Chondrocyte (in vitro differentiated cells): Measurements from ENCODE around the gene KIF6. TPM values are rescaled to one million over a fixed set of nuclear protein-coding genes. Genes with fewer than 3 reads are reported as not detected.

Experiments
- DNase-seq: peaks from one replicate; pipeline ENCODE4 v3.0.0; 2021; ENCODE audit warnings: mixed read lengths, low spot score
- H3K27ac Mint-ChIP-seq: one replicate; pipeline ENCODE4 v1.8.0; 2021; ENCODE audit warnings: mild to moderate bottlenecking, moderate library complexity, mixed read lengths; ENCODE audit not compliant: unreplicated experiment
- H3K27me3 Mint-ChIP-seq: 2 replicates; pipeline ENCODE4 v1.8.0; 2021; ENCODE audit warnings: low read depth, mixed read lengths
- H3K36me3 Mint-ChIP-seq: 2 replicates; pipeline ENCODE4 v1.8.0; 2021; ENCODE audit warnings: low read depth, mixed read lengths
- H3K4me1 Mint-ChIP-seq: 2 replicates; pipeline ENCODE4 v1.8.0; 2021; ENCODE audit warnings: low read depth, mild to moderate bottlenecking, mixed read lengths
- H3K4me3 Mint-ChIP-seq: one replicate; pipeline ENCODE4 v1.8.0; 2021; ENCODE audit warnings: mild to moderate bottlenecking, moderate library complexity, mixed read lengths; ENCODE audit not compliant: unreplicated experiment
- H3K9me3 Mint-ChIP-seq: 2 replicates; pipeline ENCODE4 v1.8.0; 2021; ENCODE audit warnings: low read depth, mixed read lengths
- total RNA-seq: library from RNA; stranded (reverse); gene quantifications from 3 replicates; pipeline ENCODE4 v1.2.1, GENCODE V29; 2021
- TF ChIP-seq, protein P1 (sequence below): fragments of 200-600 bp; sonication (generic); IDR thresholded peaks from 2 replicates; pipeline ENCODE4 v1.5.0; 2021; ENCODE audit warnings: antibody characterized with exemption, mild to moderate bottlenecking, moderate library complexity

The KIF6 gene
- total RNA-seq, 1 donor from 2014 or later = 0.62 TPM

DNA sequence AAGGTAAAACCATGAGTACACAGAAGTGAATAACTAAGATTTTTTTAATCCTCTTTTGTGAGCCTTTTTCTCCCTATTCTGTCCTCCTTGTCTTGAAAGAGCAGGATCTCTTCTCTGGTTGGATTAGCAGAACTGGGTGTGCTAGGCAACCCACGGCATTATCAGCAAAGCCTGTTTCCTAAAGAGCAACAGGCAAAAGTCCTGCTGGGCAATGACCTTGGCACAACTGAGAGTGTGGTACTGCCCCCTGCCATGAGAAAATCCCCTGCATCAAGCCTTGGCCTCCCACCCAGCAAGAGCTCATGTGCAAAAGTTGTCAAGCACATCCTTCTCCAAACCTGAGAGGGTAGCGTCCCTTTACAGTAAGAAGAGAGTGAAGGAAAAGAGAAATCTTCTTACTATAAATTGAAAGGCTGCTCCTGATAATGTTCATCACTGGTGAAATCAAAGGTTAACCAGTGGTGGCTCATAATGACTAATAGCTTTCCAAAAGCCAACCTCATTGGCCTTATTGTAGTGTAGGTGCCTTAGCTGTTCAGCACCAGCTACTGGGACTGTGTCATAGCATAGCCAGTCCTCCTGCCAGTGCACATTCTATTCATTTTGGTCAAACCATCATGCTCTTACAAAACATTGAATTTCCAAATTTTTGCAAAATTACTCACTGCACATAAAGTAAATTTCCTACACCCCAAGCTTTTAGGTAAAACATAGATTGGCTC is 17.1 kb downstream of the KIF6 start:
- H3K4me3 Mint-ChIP-seq = no peak overlapping the region
- H3K9me3 Mint-ChIP-seq = no peaks in the 10 kb centered on the region
- no peak for DNase-seq
- H3K36me3 Mint-ChIP-seq = no peaks in the 10 kb centered on the region
- H3K4me1 Mint-ChIP-seq = peaks cover 9% of the 10 kb centered on the region
- no peaks in the 10 kb centered on the region for H3K27me3 Mint-ChIP-seq
- no peak overlapping the region for H3K27ac Mint-ChIP-seq
- TF ChIP-seq, protein P1, sequence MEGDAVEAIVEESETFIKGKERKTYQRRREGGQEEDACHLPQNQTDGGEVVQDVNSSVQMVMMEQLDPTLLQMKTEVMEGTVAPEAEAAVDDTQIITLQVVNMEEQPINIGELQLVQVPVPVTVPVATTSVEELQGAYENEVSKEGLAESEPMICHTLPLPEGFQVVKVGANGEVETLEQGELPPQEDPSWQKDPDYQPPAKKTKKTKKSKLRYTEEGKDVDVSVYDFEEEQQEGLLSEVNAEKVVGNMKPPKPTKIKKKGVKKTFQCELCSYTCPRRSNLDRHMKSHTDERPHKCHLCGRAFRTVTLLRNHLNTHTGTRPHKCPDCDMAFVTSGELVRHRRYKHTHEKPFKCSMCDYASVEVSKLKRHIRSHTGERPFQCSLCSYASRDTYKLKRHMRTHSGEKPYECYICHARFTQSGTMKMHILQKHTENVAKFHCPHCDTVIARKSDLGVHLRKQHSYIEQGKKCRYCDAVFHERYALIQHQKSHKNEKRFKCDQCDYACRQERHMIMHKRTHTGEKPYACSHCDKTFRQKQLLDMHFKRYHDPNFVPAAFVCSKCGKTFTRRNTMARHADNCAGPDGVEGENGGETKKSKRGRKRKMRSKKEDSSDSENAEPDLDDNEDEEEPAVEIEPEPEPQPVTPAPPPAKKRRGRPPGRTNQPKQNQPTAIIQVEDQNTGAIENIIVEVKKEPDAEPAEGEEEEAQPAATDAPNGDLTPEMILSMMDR = no peak

DNA sequence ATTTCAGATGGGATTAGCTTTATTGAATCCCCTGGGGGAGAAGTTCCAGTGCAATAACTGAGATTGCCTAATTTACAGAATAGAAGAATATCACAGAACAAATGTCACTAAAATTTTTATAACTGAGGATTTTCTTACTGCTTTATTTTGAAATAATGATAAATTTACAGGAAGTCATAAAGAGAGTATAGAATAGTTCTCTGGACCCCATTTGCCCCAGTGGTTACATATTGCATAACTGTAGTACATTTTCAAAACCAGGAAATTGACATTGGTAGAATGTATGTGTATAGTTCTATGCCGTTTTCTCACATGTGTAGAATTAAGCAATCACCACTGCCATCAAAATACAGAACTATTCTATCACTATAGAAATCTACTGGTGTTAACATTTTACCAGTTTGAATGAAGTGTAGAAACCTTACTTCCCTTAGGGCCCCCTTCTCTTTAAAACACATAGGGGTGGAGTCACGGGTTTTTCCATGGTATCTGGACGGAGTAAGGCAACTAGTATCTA is 18.3 kb downstream of the KIF6 start:
- Mint-ChIP-seq H3K27ac (no peak overlapping the region), H3K9me3 (no peaks in the 10 kb centered on the region), H3K27me3 (no peaks in the 10 kb centered on the region), H3K4me3 (no peak overlapping the region), H3K4me1 (peaks cover 6% of the 10 kb centered on the region), H3K36me3 (no peaks in the 10 kb centered on the region)
- TF ChIP-seq, protein P1 = no peak
- DNase-seq = no peak

DNA sequence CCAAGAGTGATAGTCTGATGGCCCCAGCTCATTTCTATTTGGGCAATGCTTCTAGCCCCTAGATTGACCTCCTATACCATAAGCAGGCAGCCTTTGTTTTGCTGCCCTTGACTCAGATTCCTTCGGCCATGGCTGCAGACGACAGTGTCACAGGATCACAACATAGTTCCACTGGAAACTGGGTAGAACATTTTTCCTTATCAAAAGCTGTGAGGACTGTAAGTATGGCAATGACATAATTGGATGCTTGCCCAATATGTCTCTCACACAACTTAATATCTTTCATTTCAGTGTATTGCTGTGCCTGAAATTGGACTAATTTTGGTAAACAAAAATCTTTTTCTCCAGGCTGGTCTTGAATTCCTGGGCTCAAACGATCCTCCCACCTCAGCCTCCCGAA is 22.9 kb downstream of the KIF6 start:
- Mint-ChIP-seq H3K4me3 (no peak overlapping the region), H3K27me3 (no peaks in the 10 kb centered on the region), H3K27ac (no peak overlapping the region), H3K9me3 (no peaks in the 10 kb centered on the region), H3K4me1 (peaks cover under 1% of the 10 kb centered on the region), H3K36me3 (no peaks in the 10 kb centered on the region)
- TF ChIP-seq, protein P1 = no peak
- DNase-seq = no peak

DNA sequence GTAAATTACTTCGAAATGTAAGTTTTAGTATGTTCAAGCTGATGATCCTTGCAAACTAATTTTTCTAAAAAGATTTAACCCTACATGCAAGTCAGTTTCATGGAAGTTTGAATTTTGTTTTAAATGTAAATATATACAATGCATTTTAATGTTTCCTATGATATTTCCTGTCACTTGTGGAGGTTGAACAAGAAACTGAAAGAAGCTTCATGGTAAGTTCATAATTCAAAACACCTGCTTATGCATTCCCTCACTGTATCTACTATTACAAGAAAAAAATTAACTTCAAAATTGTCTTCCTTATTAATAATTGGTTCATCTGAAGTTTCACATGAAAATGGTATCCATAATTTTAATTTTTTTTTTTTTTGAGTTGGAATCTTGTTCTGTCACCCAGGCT is 24.8 kb downstream of the KIF6 start:
- Mint-ChIP-seq H3K4me3 (no peak overlapping the region), H3K36me3 (no peaks in the 10 kb centered on the region), H3K9me3 (no peaks in the 10 kb centered on the region), H3K4me1 (no peaks in the 10 kb centered on the region), H3K27me3 (no peaks in the 10 kb centered on the region), H3K27ac (no peak overlapping the region)
- TF ChIP-seq, protein P1 = no peak
- no peak for DNase-seq

DNA sequence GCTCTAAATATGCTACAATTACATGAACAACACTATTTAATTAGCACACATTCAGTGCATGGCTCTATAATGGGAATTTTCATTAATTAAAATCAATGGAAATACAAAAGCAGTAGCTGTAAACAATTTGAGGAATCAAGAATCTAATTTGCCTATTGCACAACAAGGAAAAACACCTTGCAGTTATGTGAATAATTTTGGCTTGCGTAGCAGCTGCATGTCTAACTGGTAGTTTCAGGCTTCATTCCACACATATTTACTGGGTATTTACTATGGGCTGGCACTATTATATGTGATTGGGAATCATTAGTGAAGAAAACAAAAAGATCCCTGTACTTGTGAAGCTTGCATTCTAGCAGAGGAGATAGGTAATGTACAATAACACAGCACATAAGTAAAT is 26.4 kb downstream of the KIF6 start:
- H3K9me3 Mint-ChIP-seq = no peaks in the 10 kb centered on the region

More for the DNA sequence above, 26.4 kb downstream of the KIF6 start:
- H3K4me1 Mint-ChIP-seq = no peaks in the 10 kb centered on the region
- no peak for DNase-seq
- H3K36me3 Mint-ChIP-seq = peaks cover 1% of the 10 kb centered on the region
- no peak overlapping the region for H3K27ac Mint-ChIP-seq
- no peaks in the 10 kb centered on the region for H3K27me3 Mint-ChIP-seq
- H3K4me3 Mint-ChIP-seq = no peak overlapping the region
- TF ChIP-seq, protein P1 = no peak
